ENCODE measurements around the gene HOXA3. TPM values are rescaled to one million over a fixed set of nuclear protein-coding genes. Genes with fewer than 3 reads are reported as not detected.

The HOXA3 gene
- total and polyA plus RNA-seq, 2 of the 13 experiments (the other 11 are each of a cell fraction or from before 2014, with no cell fraction given), result 2.9 to 4.6 TPM

DNA sequence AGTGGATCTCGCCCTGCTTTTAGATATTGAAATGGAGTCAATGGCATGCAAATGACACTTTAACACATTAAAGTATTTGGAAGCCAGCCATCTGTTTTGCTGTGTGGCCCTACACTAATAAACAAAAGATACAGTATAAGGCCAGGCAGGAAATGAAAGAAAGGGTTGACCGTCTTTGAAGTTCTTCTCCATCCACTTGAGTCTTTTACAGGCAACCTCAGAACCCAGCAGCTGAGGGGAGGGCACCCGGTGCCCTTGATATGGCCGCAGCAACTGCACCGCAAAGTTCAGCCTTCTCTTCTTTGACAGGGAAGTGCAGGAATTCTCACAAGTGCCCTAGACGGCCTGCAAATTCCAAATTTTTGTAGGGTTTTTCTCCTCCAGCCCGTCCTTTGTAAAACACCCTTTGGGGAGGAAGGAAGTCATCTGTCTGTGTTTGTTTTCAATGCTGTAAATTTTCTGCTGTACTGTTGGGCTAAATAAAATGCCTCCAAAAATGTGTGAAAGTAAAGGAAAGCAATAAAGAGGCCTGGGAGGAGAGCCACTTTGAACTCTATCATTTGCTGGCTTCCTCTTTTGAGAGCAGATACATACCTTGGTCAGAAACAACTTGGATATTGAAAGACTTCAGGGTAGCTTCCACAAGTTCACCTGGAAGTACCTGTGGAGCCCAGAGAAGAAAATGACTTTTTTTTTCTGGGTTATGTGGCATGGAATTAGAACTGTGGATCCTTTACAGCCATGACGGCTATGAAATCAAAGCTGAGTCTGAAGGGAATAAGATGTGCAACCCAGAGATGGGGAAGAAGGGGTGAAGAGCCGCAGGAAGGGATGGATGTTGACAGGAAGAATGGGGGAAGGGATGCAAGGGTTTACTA is 60.2 kb downstream of the HOXA3 start:
- DNase-seq (ENCODE audit: low spot score), result no peak
- no peak overlapping the region for H3K4me3 ChIP-seq (replicated peaks in 1 of 3; ENCODE audit: insufficient read depth in 1 of 3, low read depth in 2 of 3, low read length in 3 of 3)
- TF ChIP-seq EED (CRISPR knock-in tag; IDR thresholded peaks at IDR 0.05) (no peak), ZNF263 (CRISPR knock-in tag; IDR thresholded peaks at IDR 0.05) (no peak), MATR3 (CRISPR knock-in tag; IDR thresholded peaks at IDR 0.05) (no peak)
- H3K9ac ChIP-seq (ENCODE audit: insufficient read depth, low read depth, low read length), result no peak overlapping the region
- FAIRE-seq, result no peak
- intact Hi-C loops (cut with micrococcal nuclease; ENCODE audit: unreplicated experiment), result no loop called here
- no peak for ATAC-seq
- no peaks in the 10 kb centered on the region for H3K36me3 ChIP-seq (replicated peaks in 1 of 2; ENCODE audit: control insufficient read depth in 1 of 2, insufficient read depth in 2 of 2, low read length in 2 of 2)
- ChIA-PET CTCF (ENCODE audit: low intra/inter-chr PET ratio, low total read pairs) (no interaction called here), POLR2A (interaction anchor here (1.0 to 1.2 kb wide), 2 partner anchors 30 kb away, joined by 3 to 5 read pairs; no protein-coding TSS in a partner anchor)
- H3K27ac ChIP-seq (ENCODE audit: extremely low read length, insufficient read depth, low read length), result no peak overlapping the region
- no peaks in the 10 kb centered on the region for H4K20me1 ChIP-seq (ENCODE audit: insufficient read depth, low read length)
- peaks cover 2 to 19% of the 10 kb centered on the region in 2 experiments; a peak in 2 of 5 replicates for H3K27me3 ChIP-seq (ENCODE audit: control insufficient read depth in 1 of 2, insufficient read depth in 2 of 2, low read length in 2 of 2)
- H3K4me2 ChIP-seq (ENCODE audit: low read depth, low read length), result no peak overlapping the region
- WGBS (ENCODE audit: low lambda C conversion rate), result 35% methylated on average over 9 of the region's 9 CpGs
- H3K4me1 ChIP-seq (ENCODE audit: insufficient read depth, low read length), result peaks cover 20% of the 10 kb centered on the region
- H3K79me2 ChIP-seq (ENCODE audit: insufficient read depth, low read length), result no peaks in the 10 kb centered on the region
- H3K9me3 ChIP-seq (ENCODE audit: low read length), result no peaks in the 10 kb centered on the region
- no TSS peak for BruUV-seq (replicated peaks)
- in situ Hi-C loops (cut with HindIII; ENCODE audit: extremely low pct_ligation_motif_present, low pct_unique_long_range_greater_than_20kb), result no loop called here
- H2AFZ ChIP-seq (ENCODE audit: low read length), result no peak overlapping the region

DNA sequence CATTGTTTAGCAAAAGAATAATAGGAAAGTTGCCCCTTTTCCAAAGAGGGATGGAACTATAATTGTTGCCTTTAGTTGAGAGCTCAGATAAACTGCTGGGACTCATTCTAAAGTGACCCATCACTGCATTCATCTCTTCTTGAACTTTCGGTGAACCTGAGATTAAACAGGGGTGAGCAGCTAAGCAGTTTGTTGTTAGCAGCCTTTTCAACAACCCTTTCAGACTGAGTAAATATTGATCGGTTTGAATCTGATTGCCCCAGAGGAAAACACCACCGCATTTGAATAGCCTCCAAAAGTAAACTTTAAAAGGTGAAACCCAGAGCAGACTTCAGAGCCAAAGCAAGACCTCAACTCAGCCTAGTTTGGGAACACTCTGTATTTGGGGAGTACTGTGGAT is 61.3 kb downstream of the HOXA3 start:
- Histone ChIP-seq H3K27ac (ENCODE audit: extremely low read length, insufficient read depth, low read length) (no peak overlapping the region), H3K4me2 (ENCODE audit: low read depth, low read length) (no peak overlapping the region; the same call in 1 of the 2 replicates), H4K20me1 (ENCODE audit: insufficient read depth, low read length) (no peaks in the 10 kb centered on the region), H2AFZ (ENCODE audit: low read length) (no peak overlapping the region), H3K4me1 (ENCODE audit: insufficient read depth, low read length) (peaks cover 16% of the 10 kb centered on the region), H3K9me3 (ENCODE audit: low read length) (no peaks in the 10 kb centered on the region), H3K27me3 (ENCODE audit: control insufficient read depth in 1 of 2, insufficient read depth in 2 of 2, low read length in 2 of 2) (peaks cover 2 to 19% of the 10 kb centered on the region in 2 experiments; a peak in 2 of 5 replicates), H3K9ac (ENCODE audit: insufficient read depth, low read depth, low read length) (no peak overlapping the region), H3K79me2 (ENCODE audit: insufficient read depth, low read length) (no peaks in the 10 kb centered on the region), H3K4me3 (replicated peaks in 1 of 3; ENCODE audit: insufficient read depth in 1 of 3, low read depth in 2 of 3, low read length in 3 of 3) (no peak overlapping the region), H3K36me3 (replicated peaks in 1 of 2; ENCODE audit: control insufficient read depth in 1 of 2, insufficient read depth in 2 of 2, low read length in 2 of 2) (no peaks in the 10 kb centered on the region)
- in situ Hi-C loops (cut with HindIII; ENCODE audit: extremely low pct_ligation_motif_present, low pct_unique_long_range_greater_than_20kb), result no loop called here
- ChIA-PET POLR2A (interaction anchor here (1.2 kb wide), 1 partner anchor 31 kb away, joined by 5 read pairs; no protein-coding TSS in a partner anchor), CTCF (ENCODE audit: low intra/inter-chr PET ratio, low total read pairs) (no interaction called here)
- BruUV-seq (replicated peaks), result no TSS peak
- 0% methylated on average over 3 of the region's 3 CpGs for WGBS (ENCODE audit: low lambda C conversion rate)
- FAIRE-seq (peak; percentile 39), ATAC-seq (peak; percentile 49), DNase-seq (ENCODE audit: low spot score) (peak; percentile 65)
- intact Hi-C loops (cut with micrococcal nuclease; ENCODE audit: unreplicated experiment), result no loop called here
- TF ChIP-seq ZNF296 (CRISPR knock-in tag; conservative IDR thresholded peaks at IDR 0.05) (no peak), ZNF709 (CRISPR knock-in tag; IDR thresholded peaks at IDR 0.05) (no peak), TBP (CRISPR knock-in tag; IDR thresholded peaks at IDR 0.05) (no peak), ZNF619 (CRISPR knock-in tag; IDR thresholded peaks at IDR 0.05) (no peak), ZNF251 (CRISPR knock-in tag; IDR thresholded peaks at IDR 0.05) (no peak), ZNF337 (CRISPR knock-in tag; IDR thresholded peaks at IDR 0.05; ENCODE audit: borderline replicate concordance, low read depth) (no peak), MBNL3 (CRISPR knock-in tag; conservative IDR thresholded peaks at IDR 0.05) (no peak), ZNF136 (CRISPR knock-in tag; IDR thresholded peaks at IDR 0.05; ENCODE audit: low read depth) (no peak), RXRA (CRISPR knock-in tag; IDR thresholded peaks at IDR 0.05) (peak; percentile 40; the same call in 1 of the 2 replicates), ZNF569 (CRISPR knock-in tag; IDR thresholded peaks at IDR 0.05; ENCODE audit: borderline replicate concordance) (no peak)
- TF ChIP-seq, protein P1, sequence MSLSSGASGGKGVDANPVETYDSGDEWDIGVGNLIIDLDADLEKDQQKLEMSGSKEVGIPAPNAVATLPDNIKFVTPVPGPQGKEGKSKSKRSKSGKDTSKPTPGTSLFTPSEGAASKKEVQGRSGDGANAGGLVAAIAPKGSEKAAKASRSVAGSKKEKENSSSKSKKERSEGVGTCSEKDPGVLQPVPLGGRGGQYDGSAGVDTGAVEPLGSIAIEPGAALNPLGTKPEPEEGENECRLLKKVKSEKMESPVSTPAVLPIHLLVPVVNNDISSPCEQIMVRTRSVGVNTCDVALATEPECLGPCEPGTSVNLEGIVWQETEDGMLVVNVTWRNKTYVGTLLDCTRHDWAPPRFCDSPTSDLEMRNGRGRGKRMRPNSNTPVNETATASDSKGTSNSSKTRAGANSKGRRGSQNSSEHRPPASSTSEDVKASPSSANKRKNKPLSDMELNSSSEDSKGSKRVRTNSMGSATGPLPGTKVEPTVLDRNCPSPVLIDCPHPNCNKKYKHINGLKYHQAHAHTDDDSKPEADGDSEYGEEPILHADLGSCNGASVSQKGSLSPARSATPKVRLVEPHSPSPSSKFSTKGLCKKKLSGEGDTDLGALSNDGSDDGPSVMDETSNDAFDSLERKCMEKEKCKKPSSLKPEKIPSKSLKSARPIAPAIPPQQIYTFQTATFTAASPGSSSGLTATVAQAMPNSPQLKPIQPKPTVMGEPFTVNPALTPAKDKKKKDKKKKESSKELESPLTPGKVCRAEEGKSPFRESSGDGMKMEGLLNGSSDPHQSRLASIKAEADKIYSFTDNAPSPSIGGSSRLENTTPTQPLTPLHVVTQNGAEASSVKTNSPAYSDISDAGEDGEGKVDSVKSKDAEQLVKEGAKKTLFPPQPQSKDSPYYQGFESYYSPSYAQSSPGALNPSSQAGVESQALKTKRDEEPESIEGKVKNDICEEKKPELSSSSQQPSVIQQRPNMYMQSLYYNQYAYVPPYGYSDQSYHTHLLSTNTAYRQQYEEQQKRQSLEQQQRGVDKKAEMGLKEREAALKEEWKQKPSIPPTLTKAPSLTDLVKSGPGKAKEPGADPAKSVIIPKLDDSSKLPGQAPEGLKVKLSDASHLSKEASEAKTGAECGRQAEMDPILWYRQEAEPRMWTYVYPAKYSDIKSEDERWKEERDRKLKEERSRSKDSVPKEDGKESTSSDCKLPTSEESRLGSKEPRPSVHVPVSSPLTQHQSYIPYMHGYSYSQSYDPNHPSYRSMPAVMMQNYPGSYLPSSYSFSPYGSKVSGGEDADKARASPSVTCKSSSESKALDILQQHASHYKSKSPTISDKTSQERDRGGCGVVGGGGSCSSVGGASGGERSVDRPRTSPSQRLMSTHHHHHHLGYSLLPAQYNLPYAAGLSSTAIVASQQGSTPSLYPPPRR (CRISPR knock-in tag; IDR thresholded peaks at IDR 0.05; ENCODE audit: borderline replicate concordance), result peak; percentile 78; the same call in 1 of the 2 replicates

All from HepG2 (cell line).